ENCODE measurements around the gene C1orf116. TPM values are rescaled to one million over a fixed set of nuclear protein-coding genes. Genes with fewer than 3 reads are reported as not detected.

The C1orf116 gene
- total RNA-seq, 1 experiment from 2014 or later: 0.26 TPM

Other genes starting within 250 kb of the C1orf116 start
- not detected in 2 replicates for gene IL20, start 167.1 kb downstream of the C1orf116 start, total RNA-seq (2014; rRNA removed; shearing (Covaris generic); ENCODE audit: low replicate concordance)
- not detected in 2 replicates for gene IL24, start 135.3 kb downstream of the C1orf116 start, total RNA-seq (2014; rRNA removed; shearing (Covaris generic); ENCODE audit: low replicate concordance)
- gene FCMR, start 110.8 kb downstream of the C1orf116 start, total RNA-seq (2014; rRNA removed; shearing (Covaris generic); ENCODE audit: low replicate concordance): 0.36 TPM in 1 of 2 replicates, not detected in the other
- not detected in 2 replicates for gene PIGR, start 86.3 kb downstream of the C1orf116 start, total RNA-seq (2014; rRNA removed; shearing (Covaris generic); ENCODE audit: low replicate concordance)
- gene FCAMR, start 62.3 kb downstream of the C1orf116 start, total RNA-seq (2014; rRNA removed; shearing (Covaris generic); ENCODE audit: low replicate concordance): not detected in 2 replicates
- gene YOD1, start 18.5 kb upstream of the C1orf116 start, total RNA-seq (2014; rRNA removed; shearing (Covaris generic); ENCODE audit: low replicate concordance): 5.4 and 5.5 TPM in 2 replicates
- 1.9 and 2.4 TPM in 2 replicates for gene PFKFB2, start 20.5 kb upstream of the C1orf116 start, total RNA-seq (2014; rRNA removed; shearing (Covaris generic); ENCODE audit: low replicate concordance)
- 3.5 TPM in 1 of 2 replicates, not detected in the other for gene C4BPB, start 56.1 kb upstream of the C1orf116 start, total RNA-seq (2014; rRNA removed; shearing (Covaris generic); ENCODE audit: low replicate concordance)
- not detected in 2 replicates for gene C4BPA, start 71.5 kb upstream of the C1orf116 start, total RNA-seq (2014; rRNA removed; shearing (Covaris generic); ENCODE audit: low replicate concordance)

Measured in MG63 (cell line).